Tibial artery (tissue), 4 donors: ENCODE results near the gene TMEM8B.

Source experiments
- DNase-seq, 2 donors: peaks; one replicate each; pipeline ENCODE4 v3.0.0-alpha.2; 2019
- H3K27ac ChIP-seq, 2 donors: fragments of 200-600 bp; sonication (generic) in 1 of 2; 1 replicate in 1 of 2; 2 replicates in 1 of 2; pipeline ENCODE4 v1.5.1; 2018 to 2019; ENCODE audit warnings: mild to moderate bottlenecking in 1 of 2
- H3K27me3 ChIP-seq, 2 donors: fragments of 200-600 bp; sonication (generic) in 1 of 2; one replicate each; pipeline versions ENCODE4 v1.5.1 to v1.6.0; 2016 to 2019
- H3K36me3 ChIP-seq, 3 donors: fragments of 200-600 bp; sonication (generic) in 2 of 3; one replicate each; pipeline ENCODE4 v1.5.1; 2016 to 2019; ENCODE audit warnings: mild to moderate bottlenecking in 2 of 3
- H3K4me1 ChIP-seq, 4 donors: fragments of 200-600 bp; sonication (generic) in 2 of 4; 1 replicate in 3 of 4; 2 replicates in 1 of 4; pipeline ENCODE4 v1.5.1; 2016 to 2019
- H3K4me3 ChIP-seq, 2 donors: fragments of 200-600 bp; sonication (generic) in 1 of 2; 1 replicate in 1 of 2; 2 replicates in 1 of 2; pipeline ENCODE4 v1.5.1; 2018 to 2019; ENCODE audit warnings: mild to moderate bottlenecking in 2 of 2
- H3K9me3 ChIP-seq, 3 donors: fragments of 200-600 bp; sonication (generic) in 1 of 3; one replicate each; pipeline ENCODE4 v1.5.1; 2016 to 2019
- CTCF ChIP-seq, 2 experiments: fragments of 200-600 bp in 1 of 2; fragments of 450-650 bp in 1 of 2; IDR thresholded peaks; one replicate each; pipeline ENCODE4 v1.5.1; 2017 to 2019; ENCODE audit warnings: antibody characterized with exemption in 2 of 2, mild to moderate bottlenecking in 1 of 2, moderate library complexity in 1 of 2
- intact Hi-C: fragments of 100-400 bp; cut with DNase I; formaldehyde crosslinking; loops from one replicate; pipeline ENCODE4 v1.15.0; 2023; ENCODE audit warnings: low total_unique reads

Gene TMEM8B

GRCh38 chr9:35841645-35841900 lies 12.5 kb downstream of the TMEM8B start:
- H3K4me3 ChIP-seq = no peak overlapping the region
- DNase-seq = no peak
- no peak for TF ChIP-seq CTCF (IDR thresholded peaks at IDR 0.05)
- peaks cover 1 to 17% (median 11%) of the 10 kb centered on the region in 3 donors for H3K36me3 ChIP-seq
- peaks cover 0 to 23% (median 16%) of the 10 kb centered on the region in 4 donors for H3K4me1 ChIP-seq
- no peaks in the 10 kb centered on the region for H3K27me3 ChIP-seq
- no peak overlapping the region for H3K27ac ChIP-seq
- H3K9me3 ChIP-seq = no peaks in the 10 kb centered on the region
- intact Hi-C loops = no loop called here

- Histone ChIP-seq H3K36me3 (peaks cover 8 to 23% (median 17%) of the 10 kb centered on the region in 3 donors), H3K4me3 (no peak overlapping the region), H3K27ac (no peak overlapping the region), H3K4me1 (peaks cover 0 to 26% (median 17%) of the 10 kb centered on the region in 4 donors), H3K27me3 (no peaks in the 10 kb centered on the region), H3K9me3 (no peaks in the 10 kb centered on the region)
- DNase-seq = no peak
- intact Hi-C loops = no loop called here
- TF ChIP-seq CTCF (IDR thresholded peaks at IDR 0.05) = no peak
These were observed 13.2 kb downstream of the TMEM8B start for GRCh38 chr9:35842020-35842745.

- Histone ChIP-seq H3K27me3 (no peaks in the 10 kb centered on the region), H3K4me3 (no peak overlapping the region), H3K9me3 (no peaks in the 10 kb centered on the region), H3K27ac (no peak overlapping the region), H3K36me3 (peaks cover 10 to 29% (median 19%) of the 10 kb centered on the region in 3 donors), H3K4me1 (peaks cover 0 to 32% (median 19%) of the 10 kb centered on the region in 4 donors)
- TF ChIP-seq CTCF (IDR thresholded peaks at IDR 0.05) = no peak
- no peak for DNase-seq
- intact Hi-C loops = no loop called here
These were observed 13.8 kb downstream of the TMEM8B start for GRCh38 chr9:35842795-35843194.

GRCh38 chr9:35844628-35845270 lies 15.7 kb downstream of the TMEM8B start:
- peak in 1 of 2 donors; percentile 65 for DNase-seq
- TF ChIP-seq CTCF (IDR thresholded peaks at IDR 0.05) = no peak
- Histone ChIP-seq H3K27me3 (no peaks in the 10 kb centered on the region), H3K4me1 (peaks cover 0 to 42% (median 24%) of the 10 kb centered on the region in 4 donors), H3K4me3 (no peak overlapping the region), H3K27ac (peak overlapping the region; percentile 6 to 24), H3K36me3 (peaks cover 10 to 47% (median 19%) of the 10 kb centered on the region in 3 donors), H3K9me3 (no peaks in the 10 kb centered on the region)
- intact Hi-C loops = no loop called here

- H3K4me1 ChIP-seq = peaks cover 0 to 42% (median 24%) of the 10 kb centered on the region in 4 donors
- intact Hi-C loops = no loop called here
- H3K9me3 ChIP-seq = no peaks in the 10 kb centered on the region
- H3K36me3 ChIP-seq = peaks cover 10 to 44% (median 19%) of the 10 kb centered on the region in 3 donors
- H3K4me3 ChIP-seq = no peak overlapping the region
- no peaks in the 10 kb centered on the region for H3K27me3 ChIP-seq
- no peak overlapping the region for H3K27ac ChIP-seq
- TF ChIP-seq CTCF (IDR thresholded peaks at IDR 0.05) = no peak
- DNase-seq = peak in 1 of 2 donors; percentile 10
These were observed 17.1 kb downstream of the TMEM8B start for GRCh38 chr9:35845824-35846771.
